ENCODE data around the gene SUN2. TPM values are rescaled to one million over a fixed set of nuclear protein-coding genes. Genes with fewer than 3 reads are reported as not detected.

SUN2 gene
- polyA plus RNA-seq, 1 experiment = 98.4 TPM

- H3K4me3 ChIP-seq (ENCODE audit: low read depth, low read length) = no peak overlapping the region
- ChIA-PET CTCF (interaction anchor here (0.7 to 2.5 kb wide), 3 partner anchors 8 to 53 kb away, joined by 3 to 9 read pairs (median 3); no protein-coding TSS in a partner anchor), POLR2A (no interaction called here)
- DNase-seq (ENCODE audit: low read depth) = no peak
- TF ChIP-seq CTCF (IDR thresholded peaks at IDR 0.05; ENCODE audit: insufficient read depth, low read depth, low read length) = no peak
- no peaks in the 10 kb centered on the region for H3K27me3 ChIP-seq (ENCODE audit: control insufficient read depth, insufficient read depth, low read length)
- H3K36me3 ChIP-seq (ENCODE audit: control insufficient read depth, insufficient read depth, low read length) = peaks cover 19% of the 10 kb centered on the region
Measured at GRCh38 chr22:38715176-38715764, 40.5 kb downstream of the SUN2 start.

GRCh38 chr22:38713921-38714320, 41.9 kb downstream of the SUN2 start:
- ChIA-PET CTCF (interaction anchor here (2.5 kb wide), 1 partner anchor 11 kb away, joined by 9 read pairs; no protein-coding TSS in a partner anchor), POLR2A (no interaction called here)
- DNase-seq (ENCODE audit: low read depth) = no peak
- Histone ChIP-seq H3K36me3 (ENCODE audit: control insufficient read depth, insufficient read depth, low read length) (peaks cover 19% of the 10 kb centered on the region), H3K27me3 (ENCODE audit: control insufficient read depth, insufficient read depth, low read length) (no peaks in the 10 kb centered on the region), H3K4me3 (ENCODE audit: low read depth, low read length) (no peak overlapping the region)
- TF ChIP-seq CTCF (IDR thresholded peaks at IDR 0.05; ENCODE audit: insufficient read depth, low read depth, low read length) = no peak

GRCh38 chr22:38712486-38713207, 43.2 kb downstream of the SUN2 start:
- no peak for DNase-seq (ENCODE audit: low read depth)
- H3K4me3 ChIP-seq (ENCODE audit: low read depth, low read length) = no peak overlapping the region
- ChIA-PET CTCF (interaction anchor here (1.5 kb wide), 1 partner anchor 13 kb away, joined by 5 read pairs; no protein-coding TSS in a partner anchor), POLR2A (no interaction called here)
- no peak for TF ChIP-seq CTCF (IDR thresholded peaks at IDR 0.05; ENCODE audit: insufficient read depth, low read depth, low read length)
- H3K36me3 ChIP-seq (ENCODE audit: control insufficient read depth, insufficient read depth, low read length) = peaks cover 17% of the 10 kb centered on the region
- H3K27me3 ChIP-seq (ENCODE audit: control insufficient read depth, insufficient read depth, low read length) = no peaks in the 10 kb centered on the region

GRCh38 chr22:38710866-38711265, 44.9 kb downstream of the SUN2 start:
- no peak for DNase-seq (ENCODE audit: low read depth)
- CTCF ChIA-PET = no interaction called here
- no peaks in the 10 kb centered on the region for H3K27me3 ChIP-seq (ENCODE audit: control insufficient read depth, insufficient read depth, low read length)
- H3K36me3 ChIP-seq (ENCODE audit: control insufficient read depth, insufficient read depth, low read length) = peaks cover 3% of the 10 kb centered on the region
- POLR2A ChIA-PET = no interaction called here
- H3K4me3 ChIP-seq (ENCODE audit: low read depth, low read length) = no peak overlapping the region
- TF ChIP-seq CTCF (IDR thresholded peaks at IDR 0.05; ENCODE audit: insufficient read depth, low read depth, low read length) = no peak

- ChIA-PET CTCF (no interaction called here), POLR2A (no interaction called here)
- TF ChIP-seq CTCF (IDR thresholded peaks at IDR 0.05; ENCODE audit: insufficient read depth, low read depth, low read length) = no peak
- no peaks in the 10 kb centered on the region for H3K27me3 ChIP-seq (ENCODE audit: control insufficient read depth, insufficient read depth, low read length)
- DNase-seq (ENCODE audit: low read depth) = no peak
- no peak overlapping the region for H3K4me3 ChIP-seq (ENCODE audit: low read depth, low read length)
- H3K36me3 ChIP-seq (ENCODE audit: control insufficient read depth, insufficient read depth, low read length) = peaks cover 3% of the 10 kb centered on the region
Measured at GRCh38 chr22:38710351-38710750, 45.4 kb downstream of the SUN2 start.

Data from BJ (cell line).